AG04449 (cell line): ENCODE data around the gene PEA15.

Experiments
- CTCF ChIA-PET: fragments of 350-600 bp; formaldehyde crosslinking; extraction: SDS; loops from one replicate; lab custom pipeline; 2021; ENCODE audit warnings: antibody characterized with exemption; lab: Yijun Ruan, JAX
- POLR2A ChIA-PET: fragments of 400-600, 350-600 bp; formaldehyde crosslinking; extraction: SDS; loops from one replicate; lab custom pipeline; 2020; ENCODE audit warnings: antibody characterized with exemption, inconsistent platforms; lab: Yijun Ruan, JAX
- DNase-seq: peaks from one replicate; pipeline ENCODE4 v3.0.0-alpha.2; 2010; ENCODE audit warnings: low read depth, low spot score
- H3K4me3 ChIP-seq: 2 replicates; pipeline ENCODE4 v1.5.1; 2011; ENCODE audit warnings: low read depth, mild to moderate bottlenecking, control low read depth, low read length
- TF ChIP-seq, protein P1 (sequence below): IDR thresholded peaks from one replicate; pipeline ENCODE4 v1.5.1; 2011; ENCODE audit warnings: mild to moderate bottlenecking, moderate library complexity, low read length, control low read depth, inconsistent platforms; ENCODE audit not compliant: insufficient read depth; ENCODE audit errors: missing control alignments

PEA15 gene

GRCh38 chr1:160260406-160261382 is 55.5 kb downstream of the PEA15 start:
- DNase-seq = peak; percentile 65
- TF ChIP-seq, protein P1, sequence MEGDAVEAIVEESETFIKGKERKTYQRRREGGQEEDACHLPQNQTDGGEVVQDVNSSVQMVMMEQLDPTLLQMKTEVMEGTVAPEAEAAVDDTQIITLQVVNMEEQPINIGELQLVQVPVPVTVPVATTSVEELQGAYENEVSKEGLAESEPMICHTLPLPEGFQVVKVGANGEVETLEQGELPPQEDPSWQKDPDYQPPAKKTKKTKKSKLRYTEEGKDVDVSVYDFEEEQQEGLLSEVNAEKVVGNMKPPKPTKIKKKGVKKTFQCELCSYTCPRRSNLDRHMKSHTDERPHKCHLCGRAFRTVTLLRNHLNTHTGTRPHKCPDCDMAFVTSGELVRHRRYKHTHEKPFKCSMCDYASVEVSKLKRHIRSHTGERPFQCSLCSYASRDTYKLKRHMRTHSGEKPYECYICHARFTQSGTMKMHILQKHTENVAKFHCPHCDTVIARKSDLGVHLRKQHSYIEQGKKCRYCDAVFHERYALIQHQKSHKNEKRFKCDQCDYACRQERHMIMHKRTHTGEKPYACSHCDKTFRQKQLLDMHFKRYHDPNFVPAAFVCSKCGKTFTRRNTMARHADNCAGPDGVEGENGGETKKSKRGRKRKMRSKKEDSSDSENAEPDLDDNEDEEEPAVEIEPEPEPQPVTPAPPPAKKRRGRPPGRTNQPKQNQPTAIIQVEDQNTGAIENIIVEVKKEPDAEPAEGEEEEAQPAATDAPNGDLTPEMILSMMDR = no peak
- ChIA-PET POLR2A (interaction anchor here (0.5 to 1.6 kb wide), 4 partner anchors 49 to 136 kb away, joined by 3 to 7 read pairs (median 4); partner anchors contain the start of gene CASQ1), CTCF (interaction anchor here (1.1 to 3.8 kb wide), 7 partner anchors 9 to 175 kb away, joined by 3 to 34 read pairs (median 6); no protein-coding TSS in a partner anchor)
- peak overlapping the region; percentile 99 for H3K4me3 ChIP-seq

DNA sequence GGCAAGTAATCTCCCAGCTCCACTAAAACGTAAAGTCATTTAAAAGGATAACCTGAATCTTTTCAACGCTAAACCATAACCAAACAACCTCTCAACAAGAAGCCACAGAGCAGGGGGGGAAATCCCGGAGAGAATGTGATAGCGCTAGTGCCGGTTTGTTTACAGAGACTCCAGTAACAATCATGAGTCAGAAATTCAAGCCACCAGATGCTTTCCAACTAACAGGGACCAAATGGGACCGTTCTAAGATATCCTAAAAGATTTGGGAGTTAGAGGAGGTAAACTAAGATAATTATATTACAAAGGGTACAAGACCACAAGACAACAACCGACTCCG is 56.3 kb downstream of the PEA15 start:
- POLR2A ChIA-PET = interaction anchor here (1.1 to 1.6 kb wide), 2 partner anchors 53 to 137 kb away, joined by 3 to 4 read pairs; no protein-coding TSS in a partner anchor
- H3K4me3 ChIP-seq = peak overlapping the region; percentile 99
- peak; percentile 52 for DNase-seq
- CTCF ChIA-PET = interaction anchor here (1.3 to 3.8 kb wide), 6 partner anchors 10 to 176 kb away, joined by 3 to 34 read pairs (median 11); no protein-coding TSS in a partner anchor
- TF ChIP-seq, protein P1 = no peak

- peak within 1 kb of the TSS; percentile 99 for H3K4me3 ChIP-seq
- CTCF ChIA-PET = interaction anchor here (0.7 to 3.8 kb wide), 7 partner anchors 11 to 177 kb away, joined by 3 to 34 read pairs (median 3); no protein-coding TSS in a partner anchor
- POLR2A ChIA-PET = interaction anchor here (1.0 to 1.6 kb wide), 4 partner anchors 11 to 137 kb away, joined by 3 to 8 read pairs (median 4); partner anchors contain the start of gene PEX19
- TF ChIP-seq, protein P1 = no peak
- DNase-seq = peak; percentile 76
These were observed 57.0 kb downstream of the PEA15 start, which contains the start of gene DCAF8 for GRCh38 chr1:160261893-160262794. TSS of gene DCAF8 (minus strand) at chr1:160262549. CDS start at chr1:160244008, 18,541 bp downstream.

DNA sequence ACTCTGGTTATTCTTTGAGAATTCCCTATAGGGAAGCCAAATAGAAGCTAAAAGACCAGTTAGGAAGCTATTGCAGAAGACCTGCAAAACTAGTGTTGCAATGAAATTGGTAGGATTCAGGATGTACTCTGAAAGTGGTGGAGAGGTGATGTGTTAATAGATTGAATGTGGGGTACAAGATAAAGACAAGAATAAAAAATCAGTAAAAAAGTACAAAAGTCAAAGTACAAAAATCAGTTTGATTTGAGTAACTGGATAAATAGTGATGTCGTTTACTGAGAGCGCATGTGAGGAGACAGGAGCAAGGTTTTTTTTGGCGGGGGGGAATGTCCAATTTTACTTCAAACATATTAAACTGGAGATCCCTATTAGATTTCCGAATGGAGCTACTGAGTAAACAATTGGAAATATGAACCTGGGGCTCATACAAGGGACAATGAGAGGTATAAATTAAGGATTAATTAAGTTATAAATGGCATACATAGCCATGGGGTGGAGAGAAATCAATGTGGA is 59.7 kb downstream of the PEA15 start:
- no peak overlapping the region for H3K4me3 ChIP-seq
- TF ChIP-seq, protein P1 = no peak
- DNase-seq = no peak
- POLR2A ChIA-PET = interaction anchor here (0.9 kb wide), 1 partner anchor 20 kb away, joined by 3 read pairs; the partner anchor contains the start of gene PEX19
- CTCF ChIA-PET = interaction anchor here (0.6 to 3.0 kb wide), 12 partner anchors 12 to 259 kb away, joined by 3 to 21 read pairs (median 3); no protein-coding TSS in a partner anchor
